Duodenal mucosa (tissue), 2 donors: ENCODE measurements around the gene SNCA.

Experiments used
- H3K27ac ChIP-seq: one replicate; pipeline ENCODE4 v1.7.0; 2013; ENCODE audit warnings: low read depth, low read length
- H3K27me3 ChIP-seq, 2 donors: one replicate each; pipeline ENCODE4 v1.7.0; 2013; ENCODE audit warnings: low read length in 2 of 2, control low read depth in 1 of 2; ENCODE audit not compliant: insufficient read depth in 2 of 2, control insufficient read depth in 1 of 2
- H3K36me3 ChIP-seq, 2 donors: one replicate each; pipeline ENCODE4 v1.7.0; 2013; ENCODE audit warnings: low read length in 2 of 2, control low read depth in 1 of 2; ENCODE audit not compliant: insufficient read depth in 2 of 2, control insufficient read depth in 1 of 2
- H3K4me1 ChIP-seq, 2 donors: one replicate each; pipeline ENCODE4 v1.7.0; 2013; ENCODE audit warnings: low read length in 2 of 2, control low read depth in 1 of 2; ENCODE audit not compliant: insufficient read depth in 2 of 2, control insufficient read depth in 1 of 2
- H3K4me3 ChIP-seq, 2 donors: one replicate each; pipeline ENCODE4 v1.7.0; 2013; ENCODE audit warnings: low read length in 2 of 2, low read depth in 1 of 2
- H3K9ac ChIP-seq, 2 donors: one replicate each; pipeline ENCODE4 v1.7.0; 2013; ENCODE audit warnings: low read length in 2 of 2, low read depth in 1 of 2
- H3K9me3 ChIP-seq, 2 donors: one replicate each; pipeline ENCODE4 v1.7.0; 2013; ENCODE audit warnings: low read length in 2 of 2, control low read depth in 1 of 2; ENCODE audit not compliant: control insufficient read depth in 1 of 2

The SNCA gene

DNA sequence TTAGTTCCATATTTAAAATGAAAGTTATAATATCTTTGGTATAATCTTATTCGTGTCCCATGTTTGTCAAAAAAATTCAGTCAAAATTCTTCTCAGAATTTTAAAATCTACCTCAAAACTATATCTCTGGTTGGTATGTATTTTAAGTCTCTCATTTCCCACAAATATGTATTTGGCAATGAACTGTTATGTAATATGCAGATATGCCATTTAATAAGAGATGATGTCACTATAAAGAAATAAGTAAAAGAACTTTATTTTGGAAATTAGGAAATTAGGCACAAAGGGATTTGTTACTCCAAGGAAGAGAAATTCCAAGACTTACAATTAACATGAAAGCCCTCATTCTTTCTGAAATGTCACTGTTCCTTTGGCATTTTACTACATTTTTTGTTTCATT, 15.3 kb downstream of the SNCA start:
- Histone ChIP-seq H3K9me3 (no peaks in the 10 kb centered on the region), H3K27ac (no peak overlapping the region), H3K27me3 (no peaks in the 10 kb centered on the region), H3K9ac (no peak overlapping the region), H3K4me3 (no peak overlapping the region), H3K4me1 (no peaks in the 10 kb centered on the region), H3K36me3 (no peaks in the 10 kb centered on the region)

DNA sequence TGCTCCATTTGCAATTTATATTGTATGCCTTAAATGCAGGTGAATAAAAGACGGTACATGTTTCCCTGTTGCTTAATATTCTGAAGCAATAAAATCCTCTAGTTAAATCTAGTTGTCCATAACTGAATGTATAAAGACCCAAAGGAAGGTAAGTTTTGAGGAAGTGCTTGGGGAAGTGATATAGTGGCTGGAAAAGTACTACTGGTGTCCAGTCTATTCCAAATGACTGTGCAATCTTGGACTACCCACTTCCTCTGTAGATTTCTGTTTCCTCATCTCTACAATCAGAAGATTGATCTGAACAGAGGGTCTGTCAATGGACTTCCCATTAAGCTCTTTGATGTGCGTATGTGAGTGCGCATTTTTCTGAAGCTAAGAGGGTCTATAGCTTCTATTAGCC, 17.0 kb downstream of the SNCA start:
- Histone ChIP-seq H3K4me3 (no peak overlapping the region), H3K4me1 (no peaks in the 10 kb centered on the region), H3K27ac (no peak overlapping the region), H3K36me3 (no peaks in the 10 kb centered on the region), H3K9ac (no peak overlapping the region), H3K27me3 (no peaks in the 10 kb centered on the region), H3K9me3 (no peaks in the 10 kb centered on the region)

DNA sequence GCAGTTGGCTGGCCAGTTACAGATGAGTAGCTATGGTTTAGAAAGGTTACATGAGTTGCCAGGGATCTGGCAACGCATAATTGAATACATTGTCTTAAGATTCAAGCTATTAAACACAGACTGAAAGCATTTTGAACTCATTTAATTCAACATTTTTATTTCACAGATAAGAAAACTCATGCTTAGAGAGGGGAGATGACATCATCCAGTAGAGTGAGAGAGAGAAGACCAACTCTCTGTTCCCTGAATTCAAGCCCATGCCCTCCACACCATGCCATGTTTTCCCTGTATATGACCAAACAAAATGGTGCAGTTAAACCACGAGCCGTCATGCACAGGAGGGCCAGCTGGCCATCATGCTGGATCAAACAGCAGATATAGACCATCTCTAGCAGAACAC, 22.6 kb downstream of the SNCA start:
- Histone ChIP-seq H3K9me3 (no peaks in the 10 kb centered on the region), H3K27me3 (no peaks in the 10 kb centered on the region), H3K9ac (no peak overlapping the region), H3K4me3 (no peak overlapping the region), H3K4me1 (no peaks in the 10 kb centered on the region), H3K36me3 (no peaks in the 10 kb centered on the region), H3K27ac (no peak overlapping the region)

DNA sequence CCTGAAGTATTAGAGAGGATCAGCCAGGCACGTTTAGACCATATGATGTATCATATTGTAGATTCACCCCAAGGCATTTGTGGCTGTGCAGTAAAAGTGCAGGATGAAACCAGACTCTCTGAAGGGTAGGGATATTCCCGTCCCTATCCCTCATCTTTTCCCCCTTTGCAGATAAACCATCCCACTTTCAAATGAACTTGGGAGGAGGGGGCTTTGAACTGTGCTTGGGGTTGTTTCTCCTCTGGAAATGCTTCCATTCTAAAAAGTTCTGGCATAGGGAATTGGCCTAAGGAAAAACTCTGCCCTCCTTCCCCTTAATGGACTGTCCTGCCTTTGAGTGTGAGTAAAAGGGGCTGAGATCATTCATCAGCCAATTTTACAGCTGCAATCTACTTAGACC, 23.8 kb downstream of the SNCA start:
- Histone ChIP-seq H3K27ac (no peak overlapping the region), H3K4me1 (no peaks in the 10 kb centered on the region), H3K27me3 (no peaks in the 10 kb centered on the region), H3K9me3 (no peaks in the 10 kb centered on the region), H3K4me3 (no peak overlapping the region), H3K9ac (no peak overlapping the region), H3K36me3 (no peaks in the 10 kb centered on the region)

DNA sequence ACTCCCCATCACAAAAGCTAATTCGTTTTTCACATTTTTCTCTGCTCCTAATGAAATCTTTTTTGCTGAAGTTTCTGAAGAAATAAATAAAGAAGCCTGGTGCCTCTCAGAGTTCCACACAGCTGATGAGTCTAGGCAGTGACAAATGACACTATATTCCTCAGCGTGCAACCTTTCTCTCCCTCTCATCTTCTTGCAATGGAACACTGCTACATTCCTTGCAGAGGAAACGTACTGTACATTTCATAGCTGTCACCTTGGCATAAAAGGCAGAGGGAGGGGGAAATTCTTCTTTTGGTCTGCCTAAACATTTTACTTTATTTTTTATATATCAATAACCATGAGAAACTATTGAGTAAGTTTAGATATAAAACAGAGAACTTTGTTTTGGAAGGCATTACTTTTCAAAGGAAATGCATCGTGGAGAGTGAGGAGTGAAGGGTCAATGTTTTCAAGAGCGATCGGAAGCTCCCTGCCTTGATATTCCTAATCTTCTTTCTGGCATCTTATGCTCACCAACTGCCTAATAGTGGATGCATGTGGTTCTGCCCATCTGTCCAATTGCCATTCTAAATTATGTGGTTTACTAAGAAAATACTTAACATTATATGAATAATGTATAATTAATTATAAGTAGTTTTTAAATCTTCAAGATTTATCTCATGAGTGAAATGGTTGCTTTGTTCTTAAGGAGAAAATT, 29.4 kb downstream of the SNCA start:
- Histone ChIP-seq H3K9ac (no peak overlapping the region), H3K4me3 (no peak overlapping the region), H3K27me3 (no peaks in the 10 kb centered on the region), H3K27ac (no peak overlapping the region), H3K4me1 (no peaks in the 10 kb centered on the region), H3K9me3 (no peaks in the 10 kb centered on the region), H3K36me3 (no peaks in the 10 kb centered on the region)

DNA sequence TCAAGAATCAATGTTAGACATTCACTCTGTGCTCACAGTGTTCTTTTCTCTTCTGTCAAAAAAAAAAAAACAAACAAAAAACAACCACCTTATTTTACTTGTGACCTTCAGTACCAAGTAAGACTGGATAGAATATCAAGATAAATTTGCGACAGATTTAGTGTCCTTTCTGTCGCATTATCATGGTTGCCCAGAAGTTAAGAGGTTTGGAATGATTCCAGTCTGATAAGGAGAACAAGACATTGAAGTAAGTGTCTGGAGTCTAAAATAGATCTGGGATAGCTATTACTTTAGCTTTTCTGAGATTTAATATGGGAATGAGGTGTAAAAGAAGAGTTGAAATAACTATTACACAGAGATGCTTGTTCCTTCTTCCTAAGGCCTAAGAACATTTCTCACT, 31.7 kb downstream of the SNCA start:
- Histone ChIP-seq H3K27me3 (no peaks in the 10 kb centered on the region), H3K36me3 (no peaks in the 10 kb centered on the region), H3K4me3 (no peak overlapping the region), H3K4me1 (no peaks in the 10 kb centered on the region), H3K9me3 (no peaks in the 10 kb centered on the region), H3K27ac (no peak overlapping the region), H3K9ac (no peak overlapping the region)

DNA sequence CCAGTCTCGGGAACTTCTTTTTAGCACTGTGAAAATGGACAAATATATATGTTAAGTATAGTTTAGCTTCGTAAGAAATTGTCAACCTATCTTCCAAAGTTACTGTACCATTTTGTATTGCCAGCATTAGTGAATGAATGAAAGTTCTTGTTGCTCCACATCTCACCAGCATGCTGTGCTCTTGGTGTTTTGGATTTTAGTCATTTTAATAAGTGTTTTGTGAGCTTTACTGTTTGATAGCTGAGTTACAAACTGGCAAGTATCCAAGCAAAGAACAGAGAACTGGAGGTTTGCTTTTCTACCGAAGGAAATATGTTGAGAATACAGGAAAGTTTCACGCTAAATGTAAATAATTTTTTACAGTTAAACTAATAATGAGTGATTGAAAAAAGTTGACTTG, 33.0 kb downstream of the SNCA start:
- H3K4me1 ChIP-seq = no peaks in the 10 kb centered on the region
- H3K9me3 ChIP-seq = no peaks in the 10 kb centered on the region
- H3K4me3 ChIP-seq = no peak overlapping the region
- no peak overlapping the region for H3K27ac ChIP-seq
- no peak overlapping the region for H3K9ac ChIP-seq
- no peaks in the 10 kb centered on the region for H3K36me3 ChIP-seq
- H3K27me3 ChIP-seq = no peaks in the 10 kb centered on the region

DNA sequence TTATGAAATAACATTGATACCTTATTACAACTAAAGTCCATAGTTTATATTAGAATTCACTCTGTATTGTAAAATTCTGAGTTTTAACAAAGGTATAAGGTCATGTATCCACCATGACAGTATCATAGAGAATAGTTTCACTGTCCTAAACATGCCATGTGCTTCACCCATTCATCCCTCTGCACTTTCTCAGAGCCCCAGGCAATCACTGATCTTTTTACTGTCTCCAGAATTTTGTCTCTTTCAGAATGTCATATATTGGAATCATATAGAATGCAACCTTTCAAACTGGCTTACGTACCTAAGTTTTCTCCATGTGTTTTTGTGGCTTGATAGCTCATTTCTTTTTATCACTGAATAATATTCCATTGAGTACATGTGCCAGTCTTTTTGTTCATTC, 33.9 kb downstream of the SNCA start:
- Histone ChIP-seq H3K36me3 (no peaks in the 10 kb centered on the region), H3K9ac (no peak overlapping the region), H3K4me3 (no peak overlapping the region), H3K9me3 (no peaks in the 10 kb centered on the region), H3K27ac (no peak overlapping the region), H3K4me1 (no peaks in the 10 kb centered on the region), H3K27me3 (no peaks in the 10 kb centered on the region)

DNA sequence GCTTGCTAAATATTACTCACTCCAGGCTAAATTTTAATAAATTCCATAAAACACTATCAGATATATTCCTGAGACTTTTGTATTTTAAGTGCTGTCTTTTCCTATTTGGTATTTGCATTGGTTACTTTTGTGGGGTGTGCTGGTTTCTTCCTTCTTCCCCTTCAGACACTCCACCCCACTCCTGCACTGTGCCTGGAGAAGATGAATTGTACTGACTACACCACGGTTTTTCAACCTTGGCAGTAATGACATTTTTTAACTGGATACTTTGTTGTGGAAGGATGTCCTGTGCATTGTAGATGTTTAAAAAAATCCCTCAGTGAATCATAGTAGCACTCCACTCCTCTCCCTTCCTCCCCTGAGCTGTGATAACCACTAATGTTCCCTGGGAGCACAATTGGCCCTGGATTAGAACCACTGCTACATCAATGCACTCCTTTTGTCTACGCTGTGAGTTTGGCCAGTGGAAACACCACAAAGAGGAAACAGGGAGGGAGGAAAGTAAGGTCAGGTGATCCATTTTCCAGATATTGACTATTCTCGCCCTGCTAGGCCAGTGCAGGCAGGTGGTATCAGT, 36.3 kb downstream of the SNCA start:
- Histone ChIP-seq H3K27ac (no peak overlapping the region), H3K9me3 (no peaks in the 10 kb centered on the region), H3K4me3 (no peak overlapping the region), H3K36me3 (no peaks in the 10 kb centered on the region), H3K9ac (no peak overlapping the region), H3K4me1 (no peaks in the 10 kb centered on the region), H3K27me3 (no peaks in the 10 kb centered on the region)

DNA sequence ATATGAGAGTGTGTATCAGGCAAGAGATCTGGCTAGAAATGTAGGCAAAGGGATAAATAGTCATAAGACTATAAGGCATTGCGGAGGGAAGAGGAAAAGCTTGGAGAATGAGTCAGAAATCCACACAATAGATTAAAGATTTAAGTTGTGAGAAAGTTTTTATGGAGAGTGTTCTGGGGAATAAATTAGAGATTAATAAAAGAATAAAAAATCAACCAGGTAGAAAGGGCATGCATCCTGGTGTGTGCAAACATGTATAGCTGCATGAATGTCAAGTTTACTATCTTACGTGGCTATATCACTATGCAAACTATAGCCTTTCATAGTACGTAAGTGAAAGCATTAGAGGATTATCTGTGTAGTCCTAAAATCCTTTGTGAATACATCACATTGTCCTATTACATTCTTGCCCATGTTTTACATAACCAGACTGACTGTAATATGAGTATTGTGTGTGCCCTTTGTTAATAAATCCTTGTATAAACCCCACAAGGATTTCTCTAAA, 36.9 kb downstream of the SNCA start:
- Histone ChIP-seq H3K9me3 (no peaks in the 10 kb centered on the region), H3K36me3 (no peaks in the 10 kb centered on the region)

More for the DNA sequence above, 36.9 kb downstream of the SNCA start:
- H3K27ac ChIP-seq = no peak overlapping the region
- no peaks in the 10 kb centered on the region for H3K4me1 ChIP-seq
- H3K4me3 ChIP-seq = no peak overlapping the region
- no peaks in the 10 kb centered on the region for H3K27me3 ChIP-seq
- no peak overlapping the region for H3K9ac ChIP-seq
